GM12865 (cell line): ENCODE data around the gene ATXN1.
"Not testable (repeated sequence)": the region's sequence is repeated elsewhere in the genome, so short reads cannot be mapped to it uniquely, and the experiment has no call there.

Source experiments
- DNase-seq: peaks from one replicate; pipeline ENCODE4 v3.0.0; 2010; ENCODE audit warnings: low read depth
- H3K4me3 ChIP-seq: 2 replicates; pipeline ENCODE4 v1.5.1; 2011; ENCODE audit warnings: mild to moderate bottlenecking, low read depth, low read length, control low read depth
- TF ChIP-seq, protein P1 (sequence below): IDR thresholded peaks from 2 replicates; pipeline ENCODE4 v1.5.1; 2011; ENCODE audit warnings: low read length, control low read depth, low read depth, inconsistent platforms; ENCODE audit not compliant: insufficient read depth; ENCODE audit errors: missing control alignments

ATXN1 gene

GRCh38 chr6:16793828-16794412 is 32.7 kb upstream of the ATXN1 start:
- DNase-seq = no peak
- no peak overlapping the region for H3K4me3 ChIP-seq
- TF ChIP-seq, protein P1, sequence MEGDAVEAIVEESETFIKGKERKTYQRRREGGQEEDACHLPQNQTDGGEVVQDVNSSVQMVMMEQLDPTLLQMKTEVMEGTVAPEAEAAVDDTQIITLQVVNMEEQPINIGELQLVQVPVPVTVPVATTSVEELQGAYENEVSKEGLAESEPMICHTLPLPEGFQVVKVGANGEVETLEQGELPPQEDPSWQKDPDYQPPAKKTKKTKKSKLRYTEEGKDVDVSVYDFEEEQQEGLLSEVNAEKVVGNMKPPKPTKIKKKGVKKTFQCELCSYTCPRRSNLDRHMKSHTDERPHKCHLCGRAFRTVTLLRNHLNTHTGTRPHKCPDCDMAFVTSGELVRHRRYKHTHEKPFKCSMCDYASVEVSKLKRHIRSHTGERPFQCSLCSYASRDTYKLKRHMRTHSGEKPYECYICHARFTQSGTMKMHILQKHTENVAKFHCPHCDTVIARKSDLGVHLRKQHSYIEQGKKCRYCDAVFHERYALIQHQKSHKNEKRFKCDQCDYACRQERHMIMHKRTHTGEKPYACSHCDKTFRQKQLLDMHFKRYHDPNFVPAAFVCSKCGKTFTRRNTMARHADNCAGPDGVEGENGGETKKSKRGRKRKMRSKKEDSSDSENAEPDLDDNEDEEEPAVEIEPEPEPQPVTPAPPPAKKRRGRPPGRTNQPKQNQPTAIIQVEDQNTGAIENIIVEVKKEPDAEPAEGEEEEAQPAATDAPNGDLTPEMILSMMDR = no peak

- TF ChIP-seq, protein P1 = no peak
- H3K4me3 ChIP-seq = no peak overlapping the region
- DNase-seq = no peak
These were observed 28.2 kb upstream of the ATXN1 start for GRCh38 chr6:16789329-16790038.

- no peak for DNase-seq
- H3K4me3 ChIP-seq = no peak overlapping the region
- TF ChIP-seq, protein P1 = no peak
These were observed 25.9 kb upstream of the ATXN1 start for GRCh38 chr6:16787128-16787682.

DNA sequence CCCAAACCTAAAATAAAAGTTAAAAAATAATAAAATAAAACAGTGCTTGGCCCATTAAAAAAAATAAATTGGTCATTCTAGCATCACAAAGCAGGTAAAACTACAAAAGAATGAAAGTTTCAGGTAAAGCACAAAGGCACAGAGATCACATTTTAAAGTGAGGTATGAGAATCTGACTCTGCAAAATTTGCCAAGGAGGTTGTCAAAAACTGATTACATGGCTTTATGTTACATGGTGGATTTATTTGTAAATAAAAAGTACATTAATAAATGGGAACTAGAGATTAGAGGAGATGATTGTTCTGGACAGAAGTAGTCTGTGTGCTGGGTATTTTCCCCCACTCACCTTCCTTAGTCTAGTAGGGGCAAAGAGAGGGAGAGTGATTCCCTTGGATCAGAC is 24.2 kb upstream of the ATXN1 start:
- H3K4me3 ChIP-seq = no peak overlapping the region
- TF ChIP-seq, protein P1 = no peak
- DNase-seq = no peak

- DNase-seq, H3K4me3 ChIP-seq: not testable (repeated sequence)
These were observed 23.7 kb upstream of the ATXN1 start for GRCh38 chr6:16784957-16785356.

- TF ChIP-seq, protein P1 = no peak
- H3K4me3 ChIP-seq = no peak overlapping the region
- no peak for DNase-seq
These were observed 22.8 kb upstream of the ATXN1 start for GRCh38 chr6:16783952-16784565.

- TF ChIP-seq, protein P1 = no peak
- H3K4me3 ChIP-seq = no peak overlapping the region
- no peak for DNase-seq
These were observed 22.2 kb upstream of the ATXN1 start for GRCh38 chr6:16783509-16783908.
